NT2/D1 (cell line): ENCODE data around the gene ZDHHC3.

Source experiments
- DNase-seq: peaks from one replicate; pipeline ENCODE4 v3.0.0-alpha.2; 2011; ENCODE audit warnings: low read depth, low spot score
- H3K27me3 ChIP-seq: 2 replicates; pipeline ENCODE4 v1.6.0; 2011; ENCODE audit warnings: mild to moderate bottlenecking; ENCODE audit not compliant: insufficient read length, insufficient read depth
- H3K36me3 ChIP-seq: 2 replicates; pipeline ENCODE4 v1.6.1; 2011; ENCODE audit warnings: mild to moderate bottlenecking, low read length, mixed read lengths; ENCODE audit not compliant: insufficient read depth, insufficient read length
- H3K4me1 ChIP-seq: 2 replicates; pipeline ENCODE4 v1.5.1; 2011; ENCODE audit not compliant: insufficient read depth, insufficient read length
- H3K4me3 ChIP-seq: 2 replicates; pipeline ENCODE4 v1.5.1; 2011; ENCODE audit warnings: low read depth; ENCODE audit not compliant: insufficient read length
- H3K9ac ChIP-seq: 2 replicates; pipeline ENCODE4 v1.6.0; 2011; ENCODE audit warnings: low read depth; ENCODE audit not compliant: insufficient read length
- H3K9me3 ChIP-seq: 2 replicates; pipeline ENCODE4 v1.5.1; 2011; ENCODE audit warnings: mild to moderate bottlenecking, low read length; ENCODE audit not compliant: insufficient read depth
- SUZ12 ChIP-seq: IDR thresholded peaks from 2 replicates; pipeline ENCODE4 v1.6.1; 2011; ENCODE audit not compliant: insufficient read length, insufficient read depth; ENCODE audit errors: extremely low read depth
- YY1 ChIP-seq: IDR thresholded peaks from 2 replicates; pipeline ENCODE4 v1.6.1; 2011; ENCODE audit not compliant: insufficient read length, insufficient read depth
- ZNF274 ChIP-seq: IDR thresholded peaks from 2 replicates; pipeline ENCODE4 v1.6.1; 2011; ENCODE audit warnings: mild to moderate bottlenecking, low read depth, low read length

ZDHHC3 gene

DNA sequence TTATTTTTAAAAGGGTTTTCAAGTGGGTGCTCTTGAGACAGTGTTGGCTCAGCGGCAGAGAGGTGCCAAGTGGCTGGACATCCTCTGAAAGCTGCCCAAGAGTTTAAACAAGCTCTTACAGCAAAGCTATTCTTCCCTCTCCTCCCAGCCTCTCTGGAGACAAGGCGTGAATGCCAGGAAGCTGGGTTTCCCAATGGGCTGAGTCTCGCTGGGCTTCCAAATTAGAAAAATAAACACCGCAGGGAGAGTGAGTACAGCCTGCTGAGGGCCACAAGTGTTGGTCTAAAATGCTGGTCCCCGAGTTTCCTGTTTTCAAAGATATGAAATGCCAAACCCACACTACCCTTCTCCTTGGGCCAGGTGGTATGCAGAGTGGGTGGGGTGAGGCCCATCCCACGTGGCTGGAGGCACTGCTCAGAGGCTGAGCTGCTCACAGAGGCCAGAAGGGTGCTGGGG lies 36.4 kb downstream of the ZDHHC3 start:
- Histone ChIP-seq H3K9ac (no peak overlapping the region), H3K36me3 (peaks cover 69% of the 10 kb centered on the region), H3K9me3 (no peaks in the 10 kb centered on the region), H3K4me1 (peaks cover 6% of the 10 kb centered on the region), H3K27me3 (no peaks in the 10 kb centered on the region), H3K4me3 (no peak overlapping the region)
- TF ChIP-seq YY1 (no peak), SUZ12 (no peak)
- no peak for DNase-seq

GRCh38 chr3:44932986-44933944 lies 42.7 kb downstream of the ZDHHC3 start:
- H3K9ac ChIP-seq: no peak overlapping the region
- TF ChIP-seq SUZ12: no peak
- no peak for TF ChIP-seq ZNF274
- no peak for TF ChIP-seq YY1
- H3K27me3 ChIP-seq: no peaks in the 10 kb centered on the region
- H3K4me3 ChIP-seq: no peak overlapping the region
- H3K36me3 ChIP-seq: peaks cover 69% of the 10 kb centered on the region
- DNase-seq: peak; percentile 43
- H3K4me1 ChIP-seq: peaks cover 14% of the 10 kb centered on the region
- no peaks in the 10 kb centered on the region for H3K9me3 ChIP-seq

GRCh38 chr3:44932271-44932670 lies 43.7 kb downstream of the ZDHHC3 start:
- TF ChIP-seq YY1 (no peak), SUZ12 (no peak), ZNF274 (no peak)
- Histone ChIP-seq H3K9me3 (no peaks in the 10 kb centered on the region), H3K4me1 (peaks cover 14% of the 10 kb centered on the region), H3K36me3 (peaks cover 71% of the 10 kb centered on the region), H3K4me3 (no peak overlapping the region), H3K9ac (no peak overlapping the region), H3K27me3 (no peaks in the 10 kb centered on the region)
- DNase-seq: no peak

GRCh38 chr3:44931791-44932190 lies 44.2 kb downstream of the ZDHHC3 start:
- no peak overlapping the region for H3K9ac ChIP-seq
- H3K4me1 ChIP-seq: peaks cover 14% of the 10 kb centered on the region
- H3K36me3 ChIP-seq: peaks cover 76% of the 10 kb centered on the region

GRCh38 chr3:44930911-44931310 lies 45.1 kb downstream of the ZDHHC3 start:
- DNase-seq: no peak
- Histone ChIP-seq H3K36me3 (peaks cover 85% of the 10 kb centered on the region), H3K9ac (no peak overlapping the region), H3K4me3 (no peak overlapping the region), H3K4me1 (peaks cover 14% of the 10 kb centered on the region), H3K9me3 (no peaks in the 10 kb centered on the region), H3K27me3 (no peaks in the 10 kb centered on the region)
- TF ChIP-seq SUZ12 (no peak), ZNF274 (no peak), YY1 (no peak)

More at GRCh38 chr3:44931791-44932190, 44.2 kb downstream of the ZDHHC3 start:
- no peak for TF ChIP-seq ZNF274
- no peak for TF ChIP-seq YY1
- TF ChIP-seq SUZ12: no peak
- DNase-seq: no peak
- Histone ChIP-seq H3K4me3 (no peak overlapping the region), H3K9me3 (no peaks in the 10 kb centered on the region), H3K27me3 (no peaks in the 10 kb centered on the region)

DNA sequence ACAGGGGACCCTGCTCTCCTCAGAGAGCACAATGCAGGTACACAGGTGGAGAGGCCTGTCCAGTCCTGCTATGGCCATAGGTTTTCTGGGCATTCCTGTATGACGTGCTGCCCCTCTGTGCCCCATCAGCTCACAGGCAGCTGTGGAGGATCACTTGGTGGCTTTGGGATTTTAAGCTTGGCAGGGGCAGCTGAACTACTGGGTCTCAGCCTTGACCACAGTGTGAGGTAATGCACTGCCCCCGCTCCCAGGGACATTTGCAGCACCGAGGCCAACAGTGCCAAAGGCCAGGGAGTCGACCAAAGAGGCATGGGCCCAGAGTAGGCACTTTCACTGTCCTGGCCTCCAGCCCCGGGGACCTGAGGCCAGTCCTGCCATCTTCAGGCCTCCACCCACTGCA lies 46.2 kb downstream of the ZDHHC3 start:
- peaks cover 87% of the 10 kb centered on the region for H3K36me3 ChIP-seq
- TF ChIP-seq ZNF274: no peak
- TF ChIP-seq YY1: no peak
- TF ChIP-seq SUZ12: no peak
- H3K9me3 ChIP-seq: no peaks in the 10 kb centered on the region
- DNase-seq: no peak
- H3K9ac ChIP-seq: no peak overlapping the region
- H3K27me3 ChIP-seq: no peaks in the 10 kb centered on the region
- H3K4me1 ChIP-seq: peaks cover 14% of the 10 kb centered on the region
- no peak overlapping the region for H3K4me3 ChIP-seq

- Histone ChIP-seq H3K4me3 (no peak overlapping the region), H3K27me3 (no peaks in the 10 kb centered on the region), H3K9ac (no peak overlapping the region), H3K9me3 (no peaks in the 10 kb centered on the region), H3K36me3 (peaks cover 79% of the 10 kb centered on the region), H3K4me1 (no peaks in the 10 kb centered on the region)
- no peak for DNase-seq
- TF ChIP-seq ZNF274 (no peak), YY1 (no peak), SUZ12 (no peak)
Observed at GRCh38 chr3:44927371-44927770, 48.6 kb downstream of the ZDHHC3 start.
